Liver (tissue), 3 donors: ENCODE measurements around the gene MEG3.

Source experiments
- CTCF ChIP-seq: fragments of 150-350 bp; IDR thresholded peaks from 2 replicates; pipeline ENCODE4 v1.5.1; 2017; ENCODE audit warnings: improper control_type of control experiment, low read depth, low read length; ENCODE audit not compliant: missing input control
- EGR1 ChIP-seq, 2 donors: IDR thresholded peaks; 2 replicates each; pipeline ENCODE4 v1.6.1; 2016 to 2018; ENCODE audit warnings: antibody characterized with exemption in 2 of 2, low read depth in 2 of 2
- REST ChIP-seq: IDR thresholded peaks from 2 replicates; pipeline ENCODE4 v1.6.1; 2016; ENCODE audit warnings: antibody characterized with exemption, mild to moderate bottlenecking
- ZBTB33 ChIP-seq: IDR thresholded peaks from 2 replicates; pipeline ENCODE4 v1.6.1; 2016; ENCODE audit warnings: antibody characterized with exemption
- donor health status: healthy.
- donor health status: healthy.

- no peak for TF ChIP-seq EGR1 (IDR thresholded peaks at IDR 0.05; ENCODE audit: low read depth in 2 of 2)
- no peak for TF ChIP-seq REST
- no peak for TF ChIP-seq ZBTB33
- no peak for TF ChIP-seq CTCF
Measured at GRCh38 chr14:100882991-100883788, 57.3 kb downstream of the MEG3 start.
